Measurements from ENCODE around the gene DCDC2C.

DNA sequence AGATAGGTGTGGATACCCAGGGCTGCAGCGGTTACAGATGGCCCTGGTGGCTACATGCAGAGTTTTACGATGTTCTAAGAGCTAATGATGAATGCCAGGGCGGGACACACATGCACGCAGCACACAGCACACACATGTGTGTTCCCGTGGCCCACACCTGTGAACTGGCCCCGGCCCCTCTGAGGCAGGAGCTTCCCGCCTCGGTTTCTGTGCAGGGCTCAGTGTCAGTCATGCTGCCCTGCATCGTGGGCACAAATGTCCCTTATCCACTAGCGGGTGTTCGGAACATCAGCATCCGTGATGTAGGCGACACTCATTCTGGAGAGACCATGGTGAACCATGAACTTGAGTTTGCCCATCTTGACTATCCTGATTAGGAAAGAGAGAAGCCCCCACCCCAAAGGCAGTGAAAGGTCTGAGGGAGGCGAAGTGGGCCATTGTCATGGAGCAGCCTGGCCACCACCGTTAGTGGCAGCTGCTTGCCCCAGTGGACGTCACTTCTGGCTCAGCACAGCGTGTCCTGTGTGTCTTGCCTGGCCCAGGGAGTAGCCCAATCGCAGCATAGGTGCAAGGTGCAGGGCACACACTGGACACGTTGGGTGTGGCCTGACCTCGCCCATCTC lies 43.8 kb downstream of the DCDC2C start:
- TF ChIP-seq, protein P1, sequence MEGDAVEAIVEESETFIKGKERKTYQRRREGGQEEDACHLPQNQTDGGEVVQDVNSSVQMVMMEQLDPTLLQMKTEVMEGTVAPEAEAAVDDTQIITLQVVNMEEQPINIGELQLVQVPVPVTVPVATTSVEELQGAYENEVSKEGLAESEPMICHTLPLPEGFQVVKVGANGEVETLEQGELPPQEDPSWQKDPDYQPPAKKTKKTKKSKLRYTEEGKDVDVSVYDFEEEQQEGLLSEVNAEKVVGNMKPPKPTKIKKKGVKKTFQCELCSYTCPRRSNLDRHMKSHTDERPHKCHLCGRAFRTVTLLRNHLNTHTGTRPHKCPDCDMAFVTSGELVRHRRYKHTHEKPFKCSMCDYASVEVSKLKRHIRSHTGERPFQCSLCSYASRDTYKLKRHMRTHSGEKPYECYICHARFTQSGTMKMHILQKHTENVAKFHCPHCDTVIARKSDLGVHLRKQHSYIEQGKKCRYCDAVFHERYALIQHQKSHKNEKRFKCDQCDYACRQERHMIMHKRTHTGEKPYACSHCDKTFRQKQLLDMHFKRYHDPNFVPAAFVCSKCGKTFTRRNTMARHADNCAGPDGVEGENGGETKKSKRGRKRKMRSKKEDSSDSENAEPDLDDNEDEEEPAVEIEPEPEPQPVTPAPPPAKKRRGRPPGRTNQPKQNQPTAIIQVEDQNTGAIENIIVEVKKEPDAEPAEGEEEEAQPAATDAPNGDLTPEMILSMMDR (IDR thresholded peaks at IDR 0.05): no peak
- TF ChIP-seq POLR2A (IDR thresholded peaks at IDR 0.05): no peak

All from uterus (tissue), 2 donors.